ENCODE results near the gene RBFOX2.

The RBFOX2 gene

GRCh38 chr22:35868938-35869337 lies 159.7 kb downstream of the RBFOX2 start:
- H3K4me3 Mint-ChIP-seq: no peak overlapping the region
- CTCF ChIA-PET: no interaction called here

GRCh38 chr22:35866651-35867050 lies 162.0 kb downstream of the RBFOX2 start:
- no peak for DNase-seq
- Mint-ChIP-seq H3K9me3 (no peaks in the 10 kb centered on the region), H3K27ac (no peak overlapping the region), H3K36me3 (no peaks in the 10 kb centered on the region), H3K4me1 (no peaks in the 10 kb centered on the region), H3K4me3 (no peak overlapping the region), H3K27me3 (no peaks in the 10 kb centered on the region)
- CTCF ChIA-PET: no interaction called here

More at GRCh38 chr22:35868938-35869337, 159.7 kb downstream of the RBFOX2 start:
- no peak for DNase-seq
- Mint-ChIP-seq H3K27ac (no peak overlapping the region), H3K4me1 (no peaks in the 10 kb centered on the region), H3K27me3 (no peaks in the 10 kb centered on the region), H3K9me3 (no peaks in the 10 kb centered on the region), H3K36me3 (no peaks in the 10 kb centered on the region)

GRCh38 chr22:35864545-35865165 lies 164.0 kb downstream of the RBFOX2 start:
- DNase-seq: no peak
- CTCF ChIA-PET: no interaction called here

GRCh38 chr22:35863432-35863831 lies 165.2 kb downstream of the RBFOX2 start:
- no peak overlapping the region for H3K27ac Mint-ChIP-seq
- CTCF ChIA-PET: interaction anchor here (0.6 kb wide), 1 partner anchor 41 kb away, joined by 3 read pairs; no protein-coding TSS in a partner anchor
- H3K4me1 Mint-ChIP-seq: no peaks in the 10 kb centered on the region
- no peaks in the 10 kb centered on the region for H3K36me3 Mint-ChIP-seq
- no peaks in the 10 kb centered on the region for H3K9me3 Mint-ChIP-seq
- no peak overlapping the region for H3K4me3 Mint-ChIP-seq
- no peak for DNase-seq
- peaks cover 3% of the 10 kb centered on the region for H3K27me3 Mint-ChIP-seq

More at GRCh38 chr22:35864545-35865165, 164.0 kb downstream of the RBFOX2 start:
- no peak overlapping the region for H3K27ac Mint-ChIP-seq
- no peak overlapping the region for H3K4me3 Mint-ChIP-seq
- no peaks in the 10 kb centered on the region for H3K4me1 Mint-ChIP-seq
- no peaks in the 10 kb centered on the region for H3K36me3 Mint-ChIP-seq
- H3K27me3 Mint-ChIP-seq: peaks cover 3% of the 10 kb centered on the region
- no peaks in the 10 kb centered on the region for H3K9me3 Mint-ChIP-seq

GRCh38 chr22:35862697-35863096 lies 165.9 kb downstream of the RBFOX2 start:
- Mint-ChIP-seq H3K4me3 (no peak overlapping the region), H3K27ac (no peak overlapping the region), H3K36me3 (no peaks in the 10 kb centered on the region), H3K4me1 (no peaks in the 10 kb centered on the region), H3K27me3 (peaks cover 3% of the 10 kb centered on the region), H3K9me3 (no peaks in the 10 kb centered on the region)
- DNase-seq: no peak
- CTCF ChIA-PET: no interaction called here

- H3K36me3 Mint-ChIP-seq: no peaks in the 10 kb centered on the region
- no peak for DNase-seq
- H3K4me3 Mint-ChIP-seq: no peak overlapping the region
- CTCF ChIA-PET: no interaction called here
- no peak overlapping the region for H3K27ac Mint-ChIP-seq
- H3K4me1 Mint-ChIP-seq: no peaks in the 10 kb centered on the region
- H3K27me3 Mint-ChIP-seq: peaks cover 3% of the 10 kb centered on the region
- no peaks in the 10 kb centered on the region for H3K9me3 Mint-ChIP-seq
Measured at GRCh38 chr22:35861451-35861850, 167.2 kb downstream of the RBFOX2 start.

- Mint-ChIP-seq H3K9me3 (no peaks in the 10 kb centered on the region), H3K36me3 (no peaks in the 10 kb centered on the region), H3K4me3 (no peak overlapping the region), H3K27me3 (peaks cover 3% of the 10 kb centered on the region), H3K27ac (no peak overlapping the region), H3K4me1 (no peaks in the 10 kb centered on the region)
- CTCF ChIA-PET: interaction anchor here (1.3 kb wide), 1 partner anchor 204 kb away, joined by 3 read pairs; no protein-coding TSS in a partner anchor
- no peak for DNase-seq
Measured at GRCh38 chr22:35860837-35861236, 167.8 kb downstream of the RBFOX2 start.

GRCh38 chr22:35860087-35860733 lies 168.4 kb downstream of the RBFOX2 start:
- Mint-ChIP-seq H3K36me3 (no peaks in the 10 kb centered on the region), H3K27me3 (peaks cover 3% of the 10 kb centered on the region), H3K4me1 (no peaks in the 10 kb centered on the region), H3K27ac (no peak overlapping the region), H3K4me3 (no peak overlapping the region), H3K9me3 (no peaks in the 10 kb centered on the region)
- no peak for DNase-seq
- CTCF ChIA-PET: interaction anchor here (1.3 kb wide), 1 partner anchor 205 kb away, joined by 3 read pairs; no protein-coding TSS in a partner anchor

GRCh38 chr22:35854334-35854733 lies 174.3 kb downstream of the RBFOX2 start:
- no peaks in the 10 kb centered on the region for H3K27me3 Mint-ChIP-seq
- no peaks in the 10 kb centered on the region for H3K36me3 Mint-ChIP-seq
- H3K9me3 Mint-ChIP-seq: no peaks in the 10 kb centered on the region
- DNase-seq: no peak
- CTCF ChIA-PET: no interaction called here
- H3K27ac Mint-ChIP-seq: no peak overlapping the region
- no peaks in the 10 kb centered on the region for H3K4me1 Mint-ChIP-seq
- no peak overlapping the region for H3K4me3 Mint-ChIP-seq

- Mint-ChIP-seq H3K27ac (no peak overlapping the region), H3K4me3 (no peak overlapping the region), H3K27me3 (no peaks in the 10 kb centered on the region), H3K36me3 (no peaks in the 10 kb centered on the region), H3K9me3 (no peaks in the 10 kb centered on the region), H3K4me1 (no peaks in the 10 kb centered on the region)
- DNase-seq: no peak
- CTCF ChIA-PET: no interaction called here
Measured at GRCh38 chr22:35852076-35852475, 176.5 kb downstream of the RBFOX2 start.

- Mint-ChIP-seq H3K4me1 (no peaks in the 10 kb centered on the region), H3K36me3 (no peaks in the 10 kb centered on the region), H3K4me3 (no peak overlapping the region), H3K27ac (no peak overlapping the region), H3K27me3 (no peaks in the 10 kb centered on the region), H3K9me3 (no peaks in the 10 kb centered on the region)
- CTCF ChIA-PET: no interaction called here
- no peak for DNase-seq
Measured at GRCh38 chr22:35850831-35851230, 177.8 kb downstream of the RBFOX2 start.

- Mint-ChIP-seq H3K4me1 (no peaks in the 10 kb centered on the region), H3K9me3 (no peaks in the 10 kb centered on the region), H3K27ac (no peak overlapping the region), H3K36me3 (no peaks in the 10 kb centered on the region), H3K27me3 (peaks cover 4% of the 10 kb centered on the region), H3K4me3 (no peak overlapping the region)
- CTCF ChIA-PET: no interaction called here
- no peak for DNase-seq
Measured at GRCh38 chr22:35846804-35847203, 181.8 kb downstream of the RBFOX2 start.

- H3K27me3 Mint-ChIP-seq: peaks cover 11% of the 10 kb centered on the region
- no peak overlapping the region for H3K4me3 Mint-ChIP-seq
- H3K36me3 Mint-ChIP-seq: no peaks in the 10 kb centered on the region
- H3K4me1 Mint-ChIP-seq: peaks cover 2% of the 10 kb centered on the region
- no peak overlapping the region for H3K27ac Mint-ChIP-seq
- no peak for DNase-seq
- H3K9me3 Mint-ChIP-seq: no peaks in the 10 kb centered on the region
- CTCF ChIA-PET: no interaction called here
Measured at GRCh38 chr22:35844886-35845285, 183.7 kb downstream of the RBFOX2 start.

GRCh38 chr22:35842954-35843353 lies 185.7 kb downstream of the RBFOX2 start:
- H3K9me3 Mint-ChIP-seq: no peaks in the 10 kb centered on the region
- peaks cover 2% of the 10 kb centered on the region for H3K4me1 Mint-ChIP-seq
- DNase-seq: no peak
- peaks cover 26% of the 10 kb centered on the region for H3K27me3 Mint-ChIP-seq
- no peak overlapping the region for H3K27ac Mint-ChIP-seq
- CTCF ChIA-PET: no interaction called here
- no peaks in the 10 kb centered on the region for H3K36me3 Mint-ChIP-seq
- H3K4me3 Mint-ChIP-seq: no peak overlapping the region

- DNase-seq: no peak
- H3K27ac Mint-ChIP-seq: no peak overlapping the region
- H3K4me1 Mint-ChIP-seq: peaks cover 2% of the 10 kb centered on the region
- peaks cover 26% of the 10 kb centered on the region for H3K27me3 Mint-ChIP-seq
- H3K36me3 Mint-ChIP-seq: no peaks in the 10 kb centered on the region
- H3K4me3 Mint-ChIP-seq: no peak overlapping the region
- CTCF ChIA-PET: no interaction called here
- H3K9me3 Mint-ChIP-seq: no peaks in the 10 kb centered on the region
Measured at GRCh38 chr22:35842519-35842913, 186.1 kb downstream of the RBFOX2 start.
